ENCODE results near the gene PRRC2A.

GRCh38 chr6:31661262-31662123 lies 41.0 kb downstream of the PRRC2A start:
- no peak for TF ChIP-seq CTCF (IDR thresholded peaks at IDR 0.05)
- TF ChIP-seq POLR2AphosphoS5 (IDR thresholded peaks at IDR 0.05; ENCODE audit: low read depth, low read length) = no peak
- TF ChIP-seq SIN3A (IDR thresholded peaks at IDR 0.05; ENCODE audit: borderline replicate concordance, insufficient read depth, low read depth, low read length) = no peak
- TF ChIP-seq REST (IDR thresholded peaks at IDR 0.05; ENCODE audit: insufficient read depth in 1 of 2, low read depth in 2 of 2, low read length in 1 of 2) = no peak
- TF ChIP-seq TCF7L2 (IDR thresholded peaks at IDR 0.05; ENCODE audit: low read depth, low read length) = no peak

All from Panc1 (cell line).